ENCODE data around the gene KRTAP19-7. TPM values are rescaled to one million over a fixed set of nuclear protein-coding genes. Genes with fewer than 3 reads are reported as not detected.

Gene KRTAP19-7
- total and polyA plus RNA-seq, 2 of the 8 experiments (the other 6 are each of a cell fraction or from before 2014, with no cell fraction given): not detected

GRCh38 chr21:30592140-30592539 is 31.0 kb upstream of the KRTAP19-7 start, which contains the start of gene KRTAP6-3 (continued):
- TF ChIP-seq KDM1A (IDR thresholded peaks at IDR 0.05; ENCODE audit: borderline replicate concordance, low read length): no peak
- TF ChIP-seq FOSL1 (IDR thresholded peaks at IDR 0.05; ENCODE audit: insufficient read depth, low read depth, low read length): no peak
- no peak for TF ChIP-seq HDAC6 (IDR thresholded peaks at IDR 0.05; ENCODE audit: low read depth, low read length)
- no peak for TF ChIP-seq SIN3A (conservative IDR thresholded peaks at IDR 0.05 in 1 of 2, IDR thresholded peaks at IDR 0.05 in 1 of 2; ENCODE audit: low read depth in 1 of 2, low read length in 2 of 2)
- TF ChIP-seq EP300 (IDR thresholded peaks at IDR 0.05; ENCODE audit: borderline replicate concordance in 1 of 2, low read depth in 2 of 2, low read length in 2 of 2): no peak
- no peak for TF ChIP-seq POLR2A (IDR thresholded peaks at IDR 0.05; ENCODE audit: control extremely low read depth in 1 of 2, low read depth in 2 of 2, low read length in 2 of 2)
- no peak for TF ChIP-seq JUND (IDR thresholded peaks at IDR 0.05; ENCODE audit: low read length)
- no peak for TF ChIP-seq SP2 (IDR thresholded peaks at IDR 0.05; ENCODE audit: low read length)
- no peak for TF ChIP-seq CBX8 (IDR thresholded peaks at IDR 0.05; ENCODE audit: borderline replicate concordance, low read depth, low read length)
- TF ChIP-seq TAF1 (IDR thresholded peaks at IDR 0.05; ENCODE audit: low read depth, low read length): no peak
